Activated CD4-positive, alpha-beta memory T cell treated with anti-CD3 and anti-CD28 coated beads, Interleukin-2, amount 10 ng/mL, durations not matched to agents 7 days and 5 days (primary cell): ENCODE measurements around the gene DMBT1. TPM values are rescaled to one million over a fixed set of nuclear protein-coding genes. Genes with fewer than 3 reads are reported as not detected.

Experiments used
- CTCF ChIA-PET: fragments of 350-600 bp; sonication (Branson Sonifier 250); formaldehyde crosslinking; loops from one replicate; lab custom pipeline; 2021; ENCODE audit warnings: antibody characterized with exemption, inconsistent platforms; lab: Charles Lee
- POLR2A ChIA-PET: fragments of 350-600 bp; sonication (Branson Sonifier 250); formaldehyde crosslinking; loops from one replicate; lab custom pipeline; 2021; ENCODE audit warnings: antibody characterized with exemption; lab: Charles Lee
- DNase-seq: peaks from one replicate; pipeline ENCODE4 v3.0.0-alpha.2; 2020
- H3K27ac Mint-ChIP-seq: one replicate; pipeline ENCODE4 v1.8.0; 2021; ENCODE audit warnings: mild to moderate bottlenecking, mixed read lengths
- H3K27me3 Mint-ChIP-seq: one replicate; pipeline ENCODE4 v1.8.0; 2021; ENCODE audit warnings: mixed read lengths
- H3K36me3 Mint-ChIP-seq: one replicate; pipeline ENCODE4 v1.8.0; 2021; ENCODE audit warnings: low read depth, mixed read lengths
- H3K4me1 Mint-ChIP-seq: one replicate; pipeline ENCODE4 v1.8.0; 2021; ENCODE audit warnings: mixed read lengths
- H3K4me3 Mint-ChIP-seq: one replicate; pipeline ENCODE4 v1.8.0; 2021; ENCODE audit warnings: mild to moderate bottlenecking, mixed read lengths
- H3K9me3 Mint-ChIP-seq: one replicate; pipeline ENCODE4 v1.8.0; 2021; ENCODE audit warnings: mixed read lengths
- total RNA-seq, 2 experiments: library from RNA; stranded (reverse); gene quantifications; one replicate each; pipeline ENCODE4 v1.2.3, GENCODE V29; 2021

Gene DMBT1
- total RNA-seq, 2 experiments from 2014 or later = 0.05 TPM; not detected in 1

- Mint-ChIP-seq H3K4me3 (no peak overlapping the region), H3K27me3 (peaks cover 8% of the 10 kb centered on the region), H3K4me1 (no peaks in the 10 kb centered on the region), H3K9me3 (no peaks in the 10 kb centered on the region), H3K27ac (no peak overlapping the region), H3K36me3 (no peaks in the 10 kb centered on the region)
- POLR2A ChIA-PET = no interaction called here
- no peak for DNase-seq
- CTCF ChIA-PET = no interaction called here
Observed at GRCh38 chr10:122673731-122674130, 113.2 kb downstream of the DMBT1 start.

GRCh38 chr10:122674781-122675180 is 114.2 kb downstream of the DMBT1 start:
- H3K9me3 Mint-ChIP-seq = no peaks in the 10 kb centered on the region
- H3K27me3 Mint-ChIP-seq = peaks cover 5% of the 10 kb centered on the region
- H3K36me3 Mint-ChIP-seq = no peaks in the 10 kb centered on the region
- H3K4me3 Mint-ChIP-seq = no peak overlapping the region
- H3K27ac Mint-ChIP-seq = no peak overlapping the region
- no peak for DNase-seq
- H3K4me1 Mint-ChIP-seq = no peaks in the 10 kb centered on the region
- POLR2A ChIA-PET = no interaction called here
- CTCF ChIA-PET = no interaction called here

GRCh38 chr10:122675278-122675677 is 114.7 kb downstream of the DMBT1 start:
- H3K4me1 Mint-ChIP-seq = no peaks in the 10 kb centered on the region
- CTCF ChIA-PET = no interaction called here

GRCh38 chr10:122678266-122678665 is 117.7 kb downstream of the DMBT1 start:
- CTCF ChIA-PET = no interaction called here
- H3K36me3 Mint-ChIP-seq = no peaks in the 10 kb centered on the region
- no peak for DNase-seq
- H3K4me3 Mint-ChIP-seq = no peak overlapping the region
- no peaks in the 10 kb centered on the region for H3K4me1 Mint-ChIP-seq
- no peaks in the 10 kb centered on the region for H3K9me3 Mint-ChIP-seq
- no peak overlapping the region for H3K27ac Mint-ChIP-seq
- H3K27me3 Mint-ChIP-seq = peaks cover 5% of the 10 kb centered on the region
- POLR2A ChIA-PET = no interaction called here

More at GRCh38 chr10:122675278-122675677, 114.7 kb downstream of the DMBT1 start:
- no peaks in the 10 kb centered on the region for H3K9me3 Mint-ChIP-seq
- DNase-seq = no peak
- H3K36me3 Mint-ChIP-seq = no peaks in the 10 kb centered on the region
- peaks cover 5% of the 10 kb centered on the region for H3K27me3 Mint-ChIP-seq
- POLR2A ChIA-PET = no interaction called here
- H3K27ac Mint-ChIP-seq = no peak overlapping the region
- H3K4me3 Mint-ChIP-seq = no peak overlapping the region

GRCh38 chr10:122682522-122682921 is 122.0 kb downstream of the DMBT1 start:
- no peaks in the 10 kb centered on the region for H3K36me3 Mint-ChIP-seq
- ChIA-PET CTCF (no interaction called here), POLR2A (no interaction called here)
- H3K27me3 Mint-ChIP-seq = peaks cover 3% of the 10 kb centered on the region
- no peaks in the 10 kb centered on the region for H3K4me1 Mint-ChIP-seq
- H3K27ac Mint-ChIP-seq = no peak overlapping the region
- H3K4me3 Mint-ChIP-seq = no peak overlapping the region
- H3K9me3 Mint-ChIP-seq = no peaks in the 10 kb centered on the region
- DNase-seq = no peak

GRCh38 chr10:122688293-122688989 is 127.9 kb downstream of the DMBT1 start:
- Mint-ChIP-seq H3K27ac (no peak overlapping the region), H3K4me1 (no peaks in the 10 kb centered on the region), H3K36me3 (no peaks in the 10 kb centered on the region), H3K4me3 (no peak overlapping the region), H3K9me3 (no peaks in the 10 kb centered on the region), H3K27me3 (peaks cover 10% of the 10 kb centered on the region)
- ChIA-PET POLR2A (no interaction called here), CTCF (no interaction called here)
- no peak for DNase-seq

GRCh38 chr10:122689146-122689820 is 128.7 kb downstream of the DMBT1 start:
- Mint-ChIP-seq H3K4me1 (no peaks in the 10 kb centered on the region), H3K4me3 (no peak overlapping the region), H3K27ac (no peak overlapping the region), H3K36me3 (no peaks in the 10 kb centered on the region), H3K27me3 (peaks cover 9% of the 10 kb centered on the region), H3K9me3 (no peaks in the 10 kb centered on the region)
- no peak for DNase-seq
- ChIA-PET CTCF (no interaction called here), POLR2A (no interaction called here)

GRCh38 chr10:122692744-122693143 is 132.2 kb downstream of the DMBT1 start:
- Mint-ChIP-seq H3K27me3 (peaks cover 12% of the 10 kb centered on the region), H3K4me3 (no peak overlapping the region), H3K27ac (no peak overlapping the region), H3K36me3 (no peaks in the 10 kb centered on the region), H3K9me3 (no peaks in the 10 kb centered on the region), H3K4me1 (no peaks in the 10 kb centered on the region)
- CTCF ChIA-PET = no interaction called here
- POLR2A ChIA-PET = no interaction called here
- DNase-seq = no peak

Other genes starting within 250 kb of the DMBT1 start
- 1 to 10 TPM; 5.2 to 5.3 TPM for gene PLEKHA1, start 186.0 kb upstream of the DMBT1 start, total RNA-seq
- not detected for gene ARMS2, start 106.1 kb upstream of the DMBT1 start, total RNA-seq
- not detected for gene HTRA1, start 99.2 kb upstream of the DMBT1 start, total RNA-seq
- gene C10orf120, start 139.1 kb downstream of the DMBT1 start, total RNA-seq = not detected